ENCODE measurements around the gene FBXO21. TPM values are rescaled to one million over a fixed set of nuclear protein-coding genes. Genes with fewer than 3 reads are reported as not detected.

The FBXO21 gene
- total and polyA plus RNA-seq, 2 experiments from 2014 or later: 53.7 to 203 TPM

GRCh38 chr12:117134059-117134458 lies 56.2 kb downstream of the FBXO21 start:
- H3K27me3 ChIP-seq: no peaks in the 10 kb centered on the region
- no peaks in the 10 kb centered on the region for H3K4me1 ChIP-seq (ENCODE audit: low read depth)
- H3K4me3 ChIP-seq: no peak overlapping the region
- H3K36me3 ChIP-seq: no peaks in the 10 kb centered on the region
- H3K9me3 ChIP-seq (ENCODE audit: low read depth): no peaks in the 10 kb centered on the region
- no peak for TF ChIP-seq CTCF (IDR thresholded peaks at IDR 0.05; ENCODE audit: low read depth, low read length)
- DNase-seq (ENCODE audit: low read depth in 1 of 2, low spot score in 1 of 2): no peak
- no peak overlapping the region for H3K27ac ChIP-seq

GRCh38 chr12:117130801-117131200 lies 59.5 kb downstream of the FBXO21 start:
- no peak for TF ChIP-seq CTCF (IDR thresholded peaks at IDR 0.05; ENCODE audit: low read depth, low read length)
- H3K4me3 ChIP-seq: no peak overlapping the region
- no peak overlapping the region for H3K27ac ChIP-seq
- peaks cover 6% of the 10 kb centered on the region for H3K9me3 ChIP-seq (ENCODE audit: low read depth)
- H3K27me3 ChIP-seq: no peaks in the 10 kb centered on the region
- H3K4me1 ChIP-seq (ENCODE audit: low read depth): no peaks in the 10 kb centered on the region
- DNase-seq (ENCODE audit: low read depth in 1 of 2, low spot score in 1 of 2): no peak
- H3K36me3 ChIP-seq: no peaks in the 10 kb centered on the region

- Histone ChIP-seq H3K36me3 (no peaks in the 10 kb centered on the region), H3K4me3 (no peak overlapping the region), H3K27ac (no peak overlapping the region), H3K4me1 (ENCODE audit: low read depth) (no peaks in the 10 kb centered on the region), H3K9me3 (ENCODE audit: low read depth) (peaks cover 6% of the 10 kb centered on the region), H3K27me3 (no peaks in the 10 kb centered on the region)
- DNase-seq (ENCODE audit: low read depth in 1 of 2, low spot score in 1 of 2): no peak
- no peak for TF ChIP-seq CTCF (IDR thresholded peaks at IDR 0.05; ENCODE audit: low read depth, low read length)
Measured at GRCh38 chr12:117129391-117129790, 60.9 kb downstream of the FBXO21 start.

- H3K36me3 ChIP-seq: no peaks in the 10 kb centered on the region
- H3K4me1 ChIP-seq (ENCODE audit: low read depth): peaks cover under 1% of the 10 kb centered on the region
- no peak for TF ChIP-seq CTCF (IDR thresholded peaks at IDR 0.05; ENCODE audit: low read depth, low read length)
- peaks cover 6% of the 10 kb centered on the region for H3K9me3 ChIP-seq (ENCODE audit: low read depth)
- no peak overlapping the region for H3K27ac ChIP-seq
- DNase-seq (ENCODE audit: low read depth in 1 of 2, low spot score in 1 of 2): peak in 1 of 2 donors; percentile 35
- H3K27me3 ChIP-seq: no peaks in the 10 kb centered on the region
- H3K4me3 ChIP-seq: no peak overlapping the region
Measured at GRCh38 chr12:117127933-117128823, 62.1 kb downstream of the FBXO21 start.

GRCh38 chr12:117126335-117126734 lies 63.9 kb downstream of the FBXO21 start:
- peaks cover 6% of the 10 kb centered on the region for H3K9me3 ChIP-seq (ENCODE audit: low read depth)
- TF ChIP-seq CTCF (IDR thresholded peaks at IDR 0.05; ENCODE audit: low read depth, low read length): no peak
- H3K4me1 ChIP-seq (ENCODE audit: low read depth): peaks cover 11% of the 10 kb centered on the region
- no peak overlapping the region for H3K4me3 ChIP-seq
- DNase-seq (ENCODE audit: low read depth in 1 of 2, low spot score in 1 of 2): no peak
- no peak overlapping the region for H3K27ac ChIP-seq
- H3K36me3 ChIP-seq: no peaks in the 10 kb centered on the region
- no peaks in the 10 kb centered on the region for H3K27me3 ChIP-seq
